Hindlimb muscle (tissue), 1 donor: ENCODE measurements around the gene PCDHB7. TPM values are rescaled to one million over a fixed set of nuclear protein-coding genes. Genes with fewer than 3 reads are reported as not detected.
"Not testable (repeated sequence)": the region's sequence is repeated elsewhere in the genome, so short reads cannot be mapped to it uniquely, and the experiment has no call there.

Source experiments
- DNase-seq: peaks from one replicate; pipeline ENCODE4 v3.0.0-alpha.2; 2013
- polyA plus RNA-seq: library from polyadenylated mRNA; unstranded; fragments of 120-200 nt; gene quantifications from one replicate; pipeline ENCODE4 v1.2.1, GENCODE V29; 2013; ENCODE audit not compliant: insufficient read length

PCDHB7 gene
- polyA plus RNA-seq, 1 donor = 3.2 TPM

- DNase-seq = not testable (repeated sequence)
Observed at GRCh38 chr5:141224844-141225243, 52.4 kb downstream of the PCDHB7 start.

GRCh38 chr5:141225421-141225820, 53.0 kb downstream of the PCDHB7 start:
- not testable (repeated sequence) for DNase-seq

Other genes starting within 250 kb of the PCDHB7 start
- 0.22 TPM for gene PCDHAC1, start 246.3 kb upstream of the PCDHB7 start, polyA plus RNA-seq
- gene PCDHAC2, start 206.2 kb upstream of the PCDHB7 start, polyA plus RNA-seq = 2.0 TPM
- gene PCDHB1, start 121.3 kb upstream of the PCDHB7 start, polyA plus RNA-seq = 0.14 TPM
- 4.4 TPM for gene PCDHB2, start 78.0 kb upstream of the PCDHB7 start, polyA plus RNA-seq
- gene PCDHB3, start 72.2 kb upstream of the PCDHB7 start, polyA plus RNA-seq = 2.6 TPM
- 3.1 TPM for gene PCDHB4, start 50.8 kb upstream of the PCDHB7 start, polyA plus RNA-seq
- 3.2 TPM for gene PCDHB5, start 37.4 kb upstream of the PCDHB7 start, polyA plus RNA-seq
- gene PCDHB6, start 22.6 kb upstream of the PCDHB7 start, polyA plus RNA-seq = 2.4 TPM
- 2.1 TPM for gene PCDHB8, start 5.1 kb downstream of the PCDHB7 start, polyA plus RNA-seq
- 3.9 TPM for gene PCDHB16, start 9.7 kb downstream of the PCDHB7 start, polyA plus RNA-seq
- gene PCDHB9, start 14.5 kb downstream of the PCDHB7 start, polyA plus RNA-seq = 3.2 TPM
- gene PCDHB10, start 19.7 kb downstream of the PCDHB7 start, polyA plus RNA-seq = 5.3 TPM
- gene PCDHB11, start 27.0 kb downstream of the PCDHB7 start, polyA plus RNA-seq = 4.4 TPM
- 4.7 TPM for gene PCDHB12, start 36.1 kb downstream of the PCDHB7 start, polyA plus RNA-seq
- gene PCDHB13, start 41.3 kb downstream of the PCDHB7 start, polyA plus RNA-seq = 2.8 TPM
- gene PCDHB14, start 50.7 kb downstream of the PCDHB7 start, polyA plus RNA-seq = 7.5 TPM
- gene PCDHB15, start 72.8 kb downstream of the PCDHB7 start, polyA plus RNA-seq = 9.4 TPM
- not detected for gene SLC25A2, start 131.4 kb downstream of the PCDHB7 start, polyA plus RNA-seq
- gene TAF7, start 148.1 kb downstream of the PCDHB7 start, polyA plus RNA-seq = 76.5 TPM
- gene PCDHGA1, start 157.9 kb downstream of the PCDHB7 start, polyA plus RNA-seq = 0.77 TPM
- gene PCDHGA2, start 166.1 kb downstream of the PCDHB7 start, polyA plus RNA-seq = 2.1 TPM
- gene PCDHGA3, start 171.2 kb downstream of the PCDHB7 start, polyA plus RNA-seq = 1.0 TPM
- gene PCDHGB1, start 177.5 kb downstream of the PCDHB7 start, polyA plus RNA-seq = 0.45 TPM
- 1.6 TPM for gene PCDHGA4, start 182.4 kb downstream of the PCDHB7 start, polyA plus RNA-seq
- 2.8 TPM for gene PCDHGB2, start 187.3 kb downstream of the PCDHB7 start, polyA plus RNA-seq
- gene PCDHGA5, start 191.5 kb downstream of the PCDHB7 start, polyA plus RNA-seq = 2.6 TPM
- gene PCDHGB3, start 197.6 kb downstream of the PCDHB7 start, polyA plus RNA-seq = 1.8 TPM
- gene PCDHGA6, start 201.2 kb downstream of the PCDHB7 start, polyA plus RNA-seq = 4.4 TPM
- 1.6 TPM for gene PCDHGA7, start 210.1 kb downstream of the PCDHB7 start, polyA plus RNA-seq
- 2.6 TPM for gene PCDHGB4, start 215.1 kb downstream of the PCDHB7 start, polyA plus RNA-seq
- 0.80 TPM for gene PCDHGA8, start 220.0 kb downstream of the PCDHB7 start, polyA plus RNA-seq
- gene PCDHGB5, start 225.3 kb downstream of the PCDHB7 start, polyA plus RNA-seq = 4.1 TPM
- 4.4 TPM for gene PCDHGA9, start 230.1 kb downstream of the PCDHB7 start, polyA plus RNA-seq
- 4.0 TPM for gene PCDHGB6, start 235.4 kb downstream of the PCDHB7 start, polyA plus RNA-seq
- 1.6 TPM for gene PCDHGA10, start 240.3 kb downstream of the PCDHB7 start, polyA plus RNA-seq
- gene PCDHGB7, start 245.0 kb downstream of the PCDHB7 start, polyA plus RNA-seq = 9.9 TPM
- 3.0 TPM for gene PCDHGA11, start 248.4 kb downstream of the PCDHB7 start, polyA plus RNA-seq